Smooth muscle cell (in vitro differentiated cells): Measurements from ENCODE around the gene USE1. TPM values are rescaled to one million over a fixed set of nuclear protein-coding genes. Genes with fewer than 3 reads are reported as not detected.

Experiments
- DNase-seq: peaks from one replicate; lab custom pipeline; 2025; ENCODE audit not compliant: unreplicated experiment; lab: John Stamatoyannopoulos, UW
- H2AFZ ChIP-seq: fragments of 200-600 bp; sonication (generic); 2 replicates; pipeline ENCODE4 v1.6.0; 2016; ENCODE audit warnings: antibody characterized with exemption, low read depth, mild to moderate bottlenecking
- H3F3A ChIP-seq: fragments of 200-600 bp; sonication (generic); 2 replicates; pipeline ENCODE4 v1.6.0; 2017; ENCODE audit warnings: antibody characterized with exemption, low read depth
- H3K27ac ChIP-seq: fragments of 200-600 bp; sonication (generic); 2 replicates; pipeline ENCODE4 v1.5.1; 2016; ENCODE audit warnings: low read depth, mild to moderate bottlenecking
- H3K27me3 ChIP-seq: fragments of 200-600 bp; sonication (generic); 2 replicates; pipeline ENCODE4 v1.6.1; 2016; ENCODE audit warnings: low read depth, mild to moderate bottlenecking
- H3K36me3 ChIP-seq: fragments of 200-600 bp; sonication (generic); 2 replicates; pipeline ENCODE4 v1.5.1; 2016; ENCODE audit warnings: low read depth
- H3K4me1 ChIP-seq: fragments of 200-600 bp; sonication (generic); 2 replicates; pipeline ENCODE4 v1.5.1; 2016; ENCODE audit warnings: low read depth
- H3K4me2 ChIP-seq: fragments of 200-600 bp; sonication (generic); 2 replicates; pipeline ENCODE4 v1.6.0; 2016; ENCODE audit warnings: mild to moderate bottlenecking
- H3K4me3 ChIP-seq: fragments of 200-600 bp; sonication (generic); 2 replicates; pipeline ENCODE4 v1.5.1; 2016; ENCODE audit warnings: mild to moderate bottlenecking
- H3K79me2 ChIP-seq: fragments of 200-600 bp; sonication (generic); 2 replicates; pipeline ENCODE4 v1.6.0; 2016; ENCODE audit warnings: low read depth, mild to moderate bottlenecking
- H3K9ac ChIP-seq: fragments of 200-600 bp; sonication (generic); 2 replicates; pipeline ENCODE4 v1.6.0; 2016; ENCODE audit warnings: low read depth
- H3K9me3 ChIP-seq: fragments of 200-600 bp; sonication (generic); replicated peaks from 2 replicates; pipeline ENCODE4 v1.5.1; 2016; ENCODE audit warnings: low read depth
- H4K20me1 ChIP-seq: fragments of 200-600 bp; sonication (generic); 2 replicates; pipeline ENCODE4 v1.6.0; 2016; ENCODE audit warnings: low read depth
- WGBS: methylation state at CpG from one replicate; pipeline ENCODE4 v1.1.7; 2016; ENCODE audit warnings: low lambda C conversion rate; 5-methylcytosine and 5-hydroxymethylcytosine counted together
- polyA plus RNA-seq: library from polyadenylated mRNA; unstranded; fragments of >200 nt; fragmentation: Nextera tagmentation; extraction: Ambion mirVana; gene quantifications from 2 replicates; pipeline ENCODE4 v1.2.1, GENCODE V29; 2016
- total RNA-seq: library from RNA; depleted of rRNA; stranded (reverse); fragments of >200 nt; gene quantifications from 2 replicates; pipeline ENCODE4 v1.2.3, GENCODE V29; 2014
- TF ChIP-seq, protein P1 (sequence below): fragments of 200-600 bp; sonication (generic); IDR thresholded peaks from 2 replicates; pipeline ENCODE4 v1.5.1; 2017; ENCODE audit warnings: borderline replicate concordance, mild to moderate bottlenecking, antibody characterized with exemption; ENCODE audit not compliant: insufficient read depth, poor library complexity, severe bottlenecking

The USE1 gene
- total and polyA plus RNA-seq, 2 experiments from 2014 or later: 16.4 to 28.8 TPM

DNA sequence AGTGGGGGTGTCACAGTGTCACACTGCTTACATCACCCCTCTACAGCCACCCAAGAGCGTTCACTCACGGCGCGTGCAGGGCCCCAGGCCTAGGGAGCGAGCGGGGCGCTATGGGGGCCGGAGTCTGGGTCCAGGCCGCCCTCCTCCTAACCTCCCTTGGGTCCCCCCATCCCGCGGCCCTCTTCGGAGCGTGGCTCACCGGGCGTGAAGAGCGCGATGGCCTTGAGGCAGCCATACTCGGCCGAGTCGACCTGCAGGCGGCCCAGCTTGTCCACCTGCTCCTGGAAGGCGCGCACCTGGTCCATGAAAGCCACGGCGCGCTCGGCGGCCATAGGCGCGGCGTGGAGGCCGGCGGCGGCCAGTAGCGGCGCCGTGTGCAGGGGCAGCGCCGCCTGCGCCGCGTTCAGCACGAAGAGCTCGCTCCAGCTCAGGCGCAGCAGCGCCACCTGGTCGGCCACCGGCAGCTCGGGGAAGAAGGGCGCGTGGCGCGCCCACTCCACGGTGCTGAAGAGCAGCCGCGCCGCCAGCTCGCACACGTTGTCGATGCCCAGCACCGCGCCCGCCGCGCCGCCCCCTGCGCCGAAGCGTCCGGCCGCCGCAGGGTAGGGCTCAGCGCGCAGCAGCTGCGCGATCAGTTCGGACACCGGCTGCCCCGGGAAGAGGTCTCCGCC, 20.3 kb downstream of the USE1 start:
- H3K4me2 ChIP-seq: peak overlapping the region; percentile 90
- peaks cover 83% of the 10 kb centered on the region for H4K20me1 ChIP-seq
- peaks cover 41% of the 10 kb centered on the region for H3K79me2 ChIP-seq
- no peaks in the 10 kb centered on the region for H3K9me3 ChIP-seq
- TF ChIP-seq, protein P1, sequence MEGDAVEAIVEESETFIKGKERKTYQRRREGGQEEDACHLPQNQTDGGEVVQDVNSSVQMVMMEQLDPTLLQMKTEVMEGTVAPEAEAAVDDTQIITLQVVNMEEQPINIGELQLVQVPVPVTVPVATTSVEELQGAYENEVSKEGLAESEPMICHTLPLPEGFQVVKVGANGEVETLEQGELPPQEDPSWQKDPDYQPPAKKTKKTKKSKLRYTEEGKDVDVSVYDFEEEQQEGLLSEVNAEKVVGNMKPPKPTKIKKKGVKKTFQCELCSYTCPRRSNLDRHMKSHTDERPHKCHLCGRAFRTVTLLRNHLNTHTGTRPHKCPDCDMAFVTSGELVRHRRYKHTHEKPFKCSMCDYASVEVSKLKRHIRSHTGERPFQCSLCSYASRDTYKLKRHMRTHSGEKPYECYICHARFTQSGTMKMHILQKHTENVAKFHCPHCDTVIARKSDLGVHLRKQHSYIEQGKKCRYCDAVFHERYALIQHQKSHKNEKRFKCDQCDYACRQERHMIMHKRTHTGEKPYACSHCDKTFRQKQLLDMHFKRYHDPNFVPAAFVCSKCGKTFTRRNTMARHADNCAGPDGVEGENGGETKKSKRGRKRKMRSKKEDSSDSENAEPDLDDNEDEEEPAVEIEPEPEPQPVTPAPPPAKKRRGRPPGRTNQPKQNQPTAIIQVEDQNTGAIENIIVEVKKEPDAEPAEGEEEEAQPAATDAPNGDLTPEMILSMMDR: peak; percentile 25
- WGBS: 11% methylated on average over 53 of the region's 80 CpGs
- H3K27ac ChIP-seq: no peak overlapping the region
- H3F3A ChIP-seq: peaks cover 30% of the 10 kb centered on the region
- no peak overlapping the region for H2AFZ ChIP-seq
- H3K4me3 ChIP-seq: peak overlapping the region; percentile 52
- no peaks in the 10 kb centered on the region for H3K36me3 ChIP-seq
- peaks cover 4% of the 10 kb centered on the region for H3K4me1 ChIP-seq
- peak; percentile 34 for DNase-seq
- no peak overlapping the region for H3K9ac ChIP-seq
- no peaks in the 10 kb centered on the region for H3K27me3 ChIP-seq

DNA sequence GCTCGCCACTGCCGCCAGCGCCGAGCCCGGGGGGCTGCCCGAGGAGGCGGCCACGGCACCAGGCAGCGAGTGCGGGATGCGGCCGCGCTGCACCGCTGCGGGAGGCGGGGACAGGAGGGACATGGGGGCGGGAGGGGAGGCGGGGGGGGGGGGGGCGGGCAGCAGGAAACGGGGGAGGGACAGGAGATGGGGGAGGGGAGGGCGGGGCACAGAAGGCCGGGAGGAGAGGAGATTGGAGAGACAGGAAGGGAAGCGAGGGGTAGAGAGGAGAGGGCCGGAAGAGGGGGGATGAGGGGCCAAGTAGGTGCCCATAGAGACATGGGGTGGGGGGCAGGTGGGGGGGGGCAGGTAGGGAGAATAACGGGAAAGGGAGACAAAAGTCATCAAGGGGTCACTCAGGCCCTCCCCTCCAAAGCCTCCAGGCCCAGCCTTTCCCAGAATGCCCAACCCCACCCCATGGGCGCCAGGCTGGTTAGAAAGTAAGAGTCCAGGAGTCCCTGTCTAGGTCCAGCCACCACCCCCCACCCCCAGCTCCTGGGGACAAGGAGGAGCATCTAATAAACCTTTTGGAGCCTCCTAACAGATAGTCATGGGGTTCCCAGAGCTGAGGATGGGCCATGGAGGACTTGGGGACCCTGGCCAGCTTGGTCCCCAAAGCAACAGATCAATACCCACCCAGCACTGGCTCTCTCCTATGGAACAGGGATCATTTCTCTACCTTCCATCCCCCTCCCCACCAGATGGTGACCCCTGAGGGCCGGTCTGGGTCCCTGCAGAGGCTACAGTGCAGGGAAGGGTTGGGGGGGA, 21.0 kb downstream of the USE1 start:
- Histone ChIP-seq H3K79me2 (peaks cover 48% of the 10 kb centered on the region), H4K20me1 (peaks cover 90% of the 10 kb centered on the region), H3K27ac (no peak overlapping the region), H3K9ac (no peak overlapping the region), H3K27me3 (no peaks in the 10 kb centered on the region), H3K9me3 (no peaks in the 10 kb centered on the region), H3K4me2 (peak overlapping the region; percentile 90), H3K4me3 (peak overlapping the region; percentile 52), H3K4me1 (peaks cover 4% of the 10 kb centered on the region), H3F3A (peaks cover 34% of the 10 kb centered on the region), H2AFZ (no peak overlapping the region), H3K36me3 (no peaks in the 10 kb centered on the region)
- TF ChIP-seq, protein P1: no peak
- WGBS: 18% methylated on average over 5 of the region's 27 CpGs
- DNase-seq: no peak

DNA sequence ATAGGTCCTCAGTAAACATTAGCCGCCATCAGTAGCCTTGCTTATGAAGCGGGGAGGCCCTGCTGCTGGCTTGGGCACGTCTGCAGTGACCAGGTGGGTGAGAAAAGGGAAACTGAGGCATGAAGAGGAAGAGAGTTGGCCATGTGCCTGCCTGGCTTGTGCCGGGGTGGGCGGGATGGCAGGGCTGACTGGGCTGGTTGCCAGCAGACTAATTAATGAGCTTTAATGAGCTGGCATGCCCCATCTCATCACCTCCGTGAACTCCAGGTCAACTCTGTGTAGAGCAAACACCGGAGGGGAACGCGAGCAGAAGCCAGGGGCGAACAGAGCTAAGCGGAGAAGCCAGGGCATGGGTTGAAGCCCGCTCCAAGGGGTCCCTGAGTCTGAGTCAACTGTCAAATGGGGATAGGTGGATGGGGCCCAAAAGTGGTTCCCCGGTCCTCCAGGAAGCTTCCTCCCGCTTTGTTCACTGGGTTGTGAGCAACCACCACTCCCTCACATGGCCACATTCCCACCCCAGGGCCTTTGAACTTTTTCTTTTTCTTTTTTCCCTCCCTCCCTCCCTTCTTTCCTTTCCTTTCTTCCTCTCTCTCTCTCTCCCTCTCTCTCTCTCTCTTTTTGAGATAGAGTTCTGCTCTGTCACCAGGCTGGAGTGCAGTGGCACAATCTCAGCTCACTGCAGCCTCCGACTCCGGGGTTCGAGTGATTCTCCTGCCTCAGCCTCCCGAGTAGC, 21.8 kb downstream of the USE1 start:
- Histone ChIP-seq H3K4me1 (peaks cover 4% of the 10 kb centered on the region), H3K27ac (no peak overlapping the region), H3K9me3 (no peaks in the 10 kb centered on the region), H3K4me3 (no peak overlapping the region), H2AFZ (no peak overlapping the region), H3F3A (peaks cover 34% of the 10 kb centered on the region), H4K20me1 (peaks cover 96% of the 10 kb centered on the region), H3K79me2 (peaks cover 56% of the 10 kb centered on the region), H3K9ac (no peak overlapping the region), H3K27me3 (no peaks in the 10 kb centered on the region), H3K4me2 (no peak overlapping the region), H3K36me3 (no peaks in the 10 kb centered on the region)
- WGBS: 95% methylated on average over 18 of the region's 18 CpGs
- DNase-seq: no peak
- TF ChIP-seq, protein P1: no peak
